Measurements from ENCODE around the gene CTNND2. TPM values are rescaled to one million over a fixed set of nuclear protein-coding genes. Genes with fewer than 3 reads are reported as not detected.

The CTNND2 gene
- total RNA-seq, 1 experiment from 2014 or later: not detected

DNA sequence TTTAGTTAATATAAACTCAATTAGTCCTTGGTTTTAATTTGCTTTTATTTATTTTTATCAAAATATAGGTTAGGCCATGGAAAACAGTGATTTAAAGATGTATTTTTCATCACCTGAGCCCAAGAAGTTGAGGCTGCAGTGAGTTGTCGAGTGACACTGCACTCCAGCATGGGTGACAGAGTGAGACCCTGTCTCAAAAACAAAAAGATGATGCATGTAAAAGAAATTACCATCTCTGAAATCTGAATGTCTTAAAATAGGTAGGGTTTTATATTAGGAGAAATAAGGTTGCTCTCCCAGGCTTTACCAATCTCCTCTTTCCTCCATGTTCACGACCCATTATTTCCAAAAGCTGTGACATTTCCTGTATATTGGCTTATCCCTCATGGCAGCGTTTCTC is 980.9 kb downstream of the CTNND2 start:
- CTCF ChIA-PET: no interaction called here
- Mint-ChIP-seq H3K27ac (ENCODE audit: low read depth, unreplicated experiment) (no peak overlapping the region), H3K27me3 (ENCODE audit: insufficient read depth, unreplicated experiment) (peaks cover 23% of the 10 kb centered on the region), H3K36me3 (ENCODE audit: insufficient read depth, unreplicated experiment) (no peaks in the 10 kb centered on the region), H3K9me3 (ENCODE audit: unreplicated experiment) (peaks cover 8% of the 10 kb centered on the region), H3K4me3 (ENCODE audit: unreplicated experiment) (no peak overlapping the region), H3K4me1 (ENCODE audit: insufficient read depth, unreplicated experiment) (no peaks in the 10 kb centered on the region)
- POLR2A ChIA-PET: no interaction called here
- no peak for TF ChIP-seq CTCF (IDR thresholded peaks at IDR 0.05; ENCODE audit: unreplicated experiment)
- BruUV-seq (replicated peaks): no TSS peak
- no peak for DNase-seq (ENCODE audit: unreplicated experiment)
- intact Hi-C loops (cut with micrococcal nuclease): no loop called here

Data from MCF 10A (cell line).